ENCODE data around the gene TP73. TPM values are rescaled to one million over a fixed set of nuclear protein-coding genes. Genes with fewer than 3 reads are reported as not detected.

TP73 gene
- total RNA-seq, 2 experiments from 2014 or later: not detected

- H3K9me3 Mint-ChIP-seq: no peaks in the 10 kb centered on the region
Observed at GRCh38 chr1:3660704-3661103, 8.4 kb downstream of the TP73 start.

GRCh38 chr1:3661631-3662030 lies 9.3 kb downstream of the TP73 start:
- no peaks in the 10 kb centered on the region for H3K4me1 ChIP-seq (ENCODE audit: insufficient read depth, low read length)
- H3K4me1 Mint-ChIP-seq (ENCODE audit: low read depth): no peaks in the 10 kb centered on the region
- H3K36me3 ChIP-seq (ENCODE audit: insufficient read depth, low read length): no peaks in the 10 kb centered on the region
- H3K27ac Mint-ChIP-seq: no peak overlapping the region
- no peak overlapping the region for H3K27ac ChIP-seq (ENCODE audit: low read depth in 1 of 2, low read length in 2 of 2)
- CTCF ChIA-PET: interaction anchor here (0.7 kb wide), 1 partner anchor 43 kb away, joined by 3 read pairs; no protein-coding TSS in a partner anchor
- POLR2A ChIA-PET: no interaction called here
- no peak for TF ChIP-seq CTCF (IDR thresholded peaks at IDR 0.05)
- no peak overlapping the region for H3K4me3 Mint-ChIP-seq
- H3K9me3 ChIP-seq (ENCODE audit: control insufficient read depth in 1 of 2, insufficient read depth in 1 of 2, low read length in 2 of 2): no peaks in the 10 kb centered on the region
- intact Hi-C loops (cut with DNase I, micrococcal nuclease): no loop called here
- DNase-seq (no peak), ATAC-seq (ENCODE audit: poor library complexity) (no peak)
- H3K27me3 ChIP-seq (ENCODE audit: control insufficient read depth in 1 of 2, insufficient read depth in 2 of 2, low read length in 2 of 2): peaks cover 5 to 13% of the 10 kb centered on the region in 2 experiments
- no peak overlapping the region for H3K4me3 ChIP-seq (ENCODE audit: low read length)
- H3K36me3 Mint-ChIP-seq (ENCODE audit: low read depth): no peaks in the 10 kb centered on the region
- H3K9me3 Mint-ChIP-seq: no peaks in the 10 kb centered on the region
- peaks cover 22% of the 10 kb centered on the region for H3K27me3 Mint-ChIP-seq

More at GRCh38 chr1:3660704-3661103, 8.4 kb downstream of the TP73 start:
- Histone ChIP-seq H3K9me3 (ENCODE audit: control insufficient read depth in 1 of 2, insufficient read depth in 1 of 2, low read length in 2 of 2) (no peaks in the 10 kb centered on the region), H3K4me1 (ENCODE audit: insufficient read depth, low read length) (no peaks in the 10 kb centered on the region), H3K27ac (ENCODE audit: low read depth in 1 of 2, low read length in 2 of 2) (no peak overlapping the region), H3K36me3 (ENCODE audit: insufficient read depth, low read length) (no peaks in the 10 kb centered on the region), H3K4me3 (ENCODE audit: low read length) (no peak overlapping the region), H3K27me3 (ENCODE audit: control insufficient read depth in 1 of 2, insufficient read depth in 2 of 2, low read length in 2 of 2) (peaks cover 4 to 17% of the 10 kb centered on the region in 2 experiments)
- H3K27me3 Mint-ChIP-seq: peaks cover 30% of the 10 kb centered on the region
- no peak overlapping the region for H3K4me3 Mint-ChIP-seq
- POLR2A ChIA-PET: no interaction called here
- no peak overlapping the region for H3K27ac Mint-ChIP-seq
- no peaks in the 10 kb centered on the region for H3K4me1 Mint-ChIP-seq (ENCODE audit: low read depth)
- intact Hi-C loops (cut with DNase I, micrococcal nuclease): no loop called here
- DNase-seq: no peak
- no peaks in the 10 kb centered on the region for H3K36me3 Mint-ChIP-seq (ENCODE audit: low read depth)
- no peak for ATAC-seq (ENCODE audit: poor library complexity)
- CTCF ChIA-PET: no interaction called here
- TF ChIP-seq CTCF (IDR thresholded peaks at IDR 0.05): no peak

- Mint-ChIP-seq H3K27me3 (peaks cover 20% of the 10 kb centered on the region), H3K4me3 (no peak overlapping the region), H3K9me3 (no peaks in the 10 kb centered on the region), H3K4me1 (ENCODE audit: low read depth) (no peaks in the 10 kb centered on the region), H3K27ac (no peak overlapping the region), H3K36me3 (ENCODE audit: low read depth) (no peaks in the 10 kb centered on the region)
- Histone ChIP-seq H3K36me3 (ENCODE audit: insufficient read depth, low read length) (no peaks in the 10 kb centered on the region), H3K9me3 (ENCODE audit: control insufficient read depth in 1 of 2, insufficient read depth in 1 of 2, low read length in 2 of 2) (no peaks in the 10 kb centered on the region), H3K4me1 (ENCODE audit: insufficient read depth, low read length) (no peaks in the 10 kb centered on the region), H3K4me3 (ENCODE audit: low read length) (no peak overlapping the region), H3K27me3 (ENCODE audit: control insufficient read depth in 1 of 2, insufficient read depth in 2 of 2, low read length in 2 of 2) (peaks cover 6 to 8% of the 10 kb centered on the region in 2 experiments), H3K27ac (ENCODE audit: low read depth in 1 of 2, low read length in 2 of 2) (no peak overlapping the region)
- DNase-seq: no peak
- ChIA-PET POLR2A (no interaction called here), CTCF (interaction anchor here (0.7 kb wide), 1 partner anchor 43 kb away, joined by 3 read pairs; no protein-coding TSS in a partner anchor)
- no peak for ATAC-seq (ENCODE audit: poor library complexity)
- no peak for TF ChIP-seq CTCF (IDR thresholded peaks at IDR 0.05)
- intact Hi-C loops (cut with DNase I, micrococcal nuclease): no loop called here
Observed at GRCh38 chr1:3662080-3662671, 9.9 kb downstream of the TP73 start.
